Upper lobe of left lung (tissue), 4 donors: ENCODE results near the gene NCOA4.

Experiments used
- CTCF ChIP-seq, 6 experiments: fragments of 450-650 bp in 4 of 6; fragments of 200-600 bp in 2 of 6; sonication (generic) in 2 of 6; IDR thresholded peaks; one replicate each; pipeline ENCODE4 v1.5.1; 2016 to 2019; ENCODE audit warnings: antibody characterized with exemption in 6 of 6
- POLR2AphosphoS5 ChIP-seq, 2 donors: sonication (generic); formaldehyde crosslinking; IDR thresholded peaks; one replicate each; pipeline ENCODE4 v1.5.1; 2017; ENCODE audit warnings: antibody characterized with exemption in 2 of 2

- TF ChIP-seq CTCF (IDR thresholded peaks at IDR 0.05) (no peak), POLR2AphosphoS5 (IDR thresholded peaks at IDR 0.05) (no peak)
These were observed 9.6 kb upstream of the NCOA4 start for GRCh38 chr10:46040004-46040403.
